GM21619 (cell line): ENCODE measurements around the gene TREX2.
"Not testable (repeated sequence)": the region's sequence is repeated elsewhere in the genome, so short reads cannot be mapped to it uniquely, and the experiment has no call there.

ENCODE experiments used
- ATAC-seq: cut with Tn5 transposase; IDR thresholded peaks from one replicate; pipeline ENCODE4 v1.9.1; 2021; ENCODE audit not compliant: unreplicated experiment

Gene TREX2

GRCh38 chrX:153410888-153411254 lies 35.0 kb downstream of the TREX2 start:
- no peak for ATAC-seq

DNA sequence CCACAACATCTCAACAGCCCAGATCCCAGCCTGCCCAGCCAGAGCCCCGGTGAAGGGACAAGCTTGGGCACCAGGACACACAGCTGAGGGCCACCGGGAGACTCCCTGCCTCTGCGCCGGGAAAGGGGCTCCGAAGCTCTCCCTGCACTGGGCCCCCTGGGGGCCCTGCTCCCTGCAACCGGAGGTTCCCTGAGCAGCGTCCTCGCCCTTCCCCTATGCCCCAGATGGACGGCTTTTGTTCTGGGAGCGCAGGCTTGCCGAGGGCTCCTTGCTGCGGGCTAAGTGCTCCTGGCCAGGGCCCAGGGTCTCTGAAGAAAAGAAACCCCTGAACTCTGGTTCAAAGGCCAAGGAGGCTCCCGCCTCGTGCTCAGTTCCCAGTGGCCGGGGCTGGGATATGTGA lies 35.5 kb downstream of the TREX2 start:
- ATAC-seq: no peak

DNA sequence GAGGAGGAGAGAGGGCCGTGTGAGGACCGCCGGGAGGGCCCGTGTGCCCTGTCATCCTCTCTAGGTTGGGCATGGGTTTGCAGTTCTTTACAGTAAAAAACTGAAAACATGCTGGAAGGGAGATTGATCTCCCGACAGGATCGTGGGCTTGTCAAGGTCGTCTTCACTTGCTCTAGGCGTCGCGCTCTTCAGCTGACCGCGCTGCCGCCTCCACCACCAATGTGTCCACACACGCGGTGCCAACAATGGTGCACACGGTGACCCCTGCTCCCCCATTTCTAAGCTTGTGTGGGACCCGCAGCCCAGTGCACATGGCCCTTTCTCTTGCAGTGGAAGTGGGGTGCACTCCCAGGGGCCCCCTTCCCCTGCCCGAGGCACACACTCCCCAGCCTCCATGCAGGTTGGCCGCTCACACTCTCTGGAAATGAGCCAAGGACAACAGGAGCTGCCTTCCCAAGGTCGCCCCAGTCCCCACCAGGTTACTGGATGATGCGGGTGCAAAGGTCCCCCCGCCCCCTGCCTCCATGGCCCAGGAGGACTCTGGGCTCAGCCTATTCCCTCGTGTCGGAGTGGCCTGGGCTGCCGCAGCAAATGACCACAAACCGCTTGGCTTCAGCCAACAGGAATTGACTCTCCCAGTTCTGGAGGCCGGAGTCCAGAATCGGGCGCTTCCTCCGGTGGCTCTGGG lies 36.3 kb downstream of the TREX2 start:
- no peak for ATAC-seq

DNA sequence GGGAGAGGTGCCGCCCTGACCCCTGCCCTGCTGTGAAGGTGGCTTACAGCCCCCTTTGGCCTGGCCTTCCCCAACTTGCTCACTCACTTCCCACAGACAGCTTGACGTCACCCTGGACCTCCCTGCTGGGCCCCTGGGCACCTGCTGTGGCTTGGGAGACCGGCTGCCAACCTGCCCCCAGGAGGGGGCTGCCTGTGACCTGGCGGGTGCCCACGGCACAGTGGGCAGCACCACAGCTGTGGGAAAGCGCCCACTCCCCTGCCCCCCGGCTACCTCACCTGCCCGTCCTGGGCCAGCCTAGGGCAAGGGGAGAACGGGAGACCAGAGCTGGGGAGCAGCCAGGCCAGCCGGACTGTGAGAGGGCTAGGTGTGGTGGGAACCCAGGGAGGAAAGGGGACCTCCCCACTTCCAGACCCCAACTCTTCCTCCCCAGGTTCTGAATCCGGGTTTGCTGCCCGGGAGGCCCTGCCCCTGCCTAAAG lies 36.9 kb downstream of the TREX2 start:
- no peak for ATAC-seq

GRCh38 chrX:153408221-153408721 lies 37.6 kb downstream of the TREX2 start:
- no peak for ATAC-seq

DNA sequence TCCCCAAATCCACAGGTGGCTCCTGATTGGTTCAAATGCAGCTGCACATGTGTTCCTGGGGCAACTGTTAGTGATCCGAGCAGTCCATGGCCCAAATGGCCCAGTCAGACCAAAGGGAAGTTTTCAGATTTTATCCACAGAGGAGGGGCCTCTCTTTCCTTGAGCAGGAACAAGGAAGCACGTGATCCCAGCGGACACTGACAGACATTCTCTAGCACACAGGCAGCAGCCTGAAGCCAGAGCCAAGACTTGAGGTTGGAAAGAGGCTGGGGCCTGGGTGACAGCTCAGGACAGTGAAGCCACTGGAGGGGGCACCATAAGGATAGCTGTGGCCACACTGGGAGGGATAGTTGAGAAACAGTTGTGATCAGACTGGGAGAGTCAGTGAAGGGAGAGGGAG lies 38.1 kb downstream of the TREX2 start:
- no peak for ATAC-seq

DNA sequence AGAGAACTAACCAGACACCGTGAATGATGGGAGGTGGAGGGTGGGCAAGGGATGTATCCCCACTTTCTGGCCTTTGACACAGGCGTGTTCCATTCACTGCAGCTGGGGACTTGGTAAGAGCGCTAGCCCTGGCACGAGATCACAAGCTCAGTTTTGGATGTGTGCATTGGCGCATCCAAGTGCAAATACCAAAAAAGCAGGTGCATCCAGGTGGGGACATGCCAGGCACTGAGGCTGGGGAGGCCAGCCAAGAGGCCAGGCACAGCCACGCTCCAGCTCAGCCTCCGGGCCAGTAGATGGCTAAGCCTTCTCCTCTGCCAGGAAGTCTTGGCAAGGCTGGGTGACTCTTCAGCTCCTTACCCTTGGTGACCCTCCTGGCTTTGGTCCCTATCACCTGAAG lies 39.0 kb downstream of the TREX2 start:
- ATAC-seq: no peak

DNA sequence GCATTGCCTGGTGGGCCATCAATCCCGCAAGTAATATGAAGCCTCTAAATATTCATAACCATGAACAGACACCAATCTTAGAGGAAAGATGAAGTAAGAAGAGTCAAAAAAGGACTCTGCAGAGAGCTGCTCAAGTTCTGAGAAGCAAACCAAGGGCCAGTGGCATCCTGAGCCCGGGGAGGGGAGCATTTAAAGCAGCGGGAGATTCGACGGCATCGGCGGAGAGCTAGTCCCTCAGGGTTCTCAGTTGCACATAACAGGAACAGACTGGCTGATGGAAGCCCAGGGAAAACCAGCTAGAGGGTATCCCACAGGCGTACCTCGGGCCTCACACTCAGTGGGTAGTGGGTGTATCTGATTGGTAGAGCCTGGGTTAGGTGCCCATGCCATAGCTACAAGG lies 39.8 kb downstream of the TREX2 start:
- ATAC-seq: no peak

- ATAC-seq: no peak
These were observed 40.4 kb downstream of the TREX2 start for GRCh38 chrX:153405426-153405825.

DNA sequence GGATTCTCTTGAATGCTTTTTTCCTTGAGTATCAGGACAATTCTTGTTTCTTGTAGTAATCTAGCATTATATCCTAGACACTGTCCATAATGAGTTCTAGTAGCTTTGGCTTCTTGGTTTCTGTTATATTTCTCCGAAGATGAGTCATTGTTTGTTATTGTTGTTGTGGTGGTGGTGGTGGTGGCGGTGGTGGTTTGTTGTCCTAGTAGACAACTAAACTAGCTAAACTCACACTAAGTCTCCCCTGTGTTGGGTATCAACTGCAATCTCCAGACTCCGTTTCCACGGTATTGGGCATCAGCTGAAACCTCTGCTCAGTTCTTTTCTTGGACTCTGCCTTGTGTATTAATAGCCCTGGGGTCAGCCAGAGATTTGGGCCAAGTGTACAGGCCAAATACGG lies 41.5 kb downstream of the TREX2 start:
- not testable (repeated sequence) for ATAC-seq

DNA sequence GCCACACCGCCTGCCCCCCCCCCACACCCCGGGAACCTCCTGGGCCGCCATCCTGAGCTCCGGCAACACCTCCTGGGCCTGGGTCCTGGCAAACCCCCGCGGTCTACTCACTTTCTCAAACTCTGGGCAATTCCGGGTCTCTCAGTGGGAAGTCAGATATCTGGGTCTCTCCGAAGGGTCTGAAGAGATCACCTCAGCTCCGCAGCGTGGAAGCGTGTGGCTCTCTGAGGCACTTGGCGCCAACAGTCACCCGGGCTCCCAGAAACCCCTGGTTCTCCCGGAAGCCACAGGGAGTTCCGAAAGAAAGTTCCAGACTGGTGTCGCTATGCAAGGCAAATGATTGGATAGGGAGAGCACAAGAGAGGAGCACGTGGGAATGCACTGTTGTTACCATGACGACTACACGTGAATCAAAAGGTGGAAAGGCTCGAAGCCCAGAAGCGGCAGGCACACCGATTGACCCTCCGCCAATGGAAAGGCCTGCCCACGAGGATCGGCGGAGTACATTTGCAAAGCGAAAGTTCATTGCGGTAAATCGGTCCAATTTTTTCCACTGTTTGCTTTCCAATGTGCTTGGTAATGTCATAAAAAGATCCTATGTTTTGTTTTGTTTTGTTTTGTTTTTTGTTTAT lies 44.6 kb downstream of the TREX2 start, which contains the start of gene PNMA6E:
PNMA6E (minus strand) TSS at position 218 of the 632 bp plus-strand sequence. CDS start 2,501 bp downstream, outside the sequence.
- ATAC-seq: no peak

DNA sequence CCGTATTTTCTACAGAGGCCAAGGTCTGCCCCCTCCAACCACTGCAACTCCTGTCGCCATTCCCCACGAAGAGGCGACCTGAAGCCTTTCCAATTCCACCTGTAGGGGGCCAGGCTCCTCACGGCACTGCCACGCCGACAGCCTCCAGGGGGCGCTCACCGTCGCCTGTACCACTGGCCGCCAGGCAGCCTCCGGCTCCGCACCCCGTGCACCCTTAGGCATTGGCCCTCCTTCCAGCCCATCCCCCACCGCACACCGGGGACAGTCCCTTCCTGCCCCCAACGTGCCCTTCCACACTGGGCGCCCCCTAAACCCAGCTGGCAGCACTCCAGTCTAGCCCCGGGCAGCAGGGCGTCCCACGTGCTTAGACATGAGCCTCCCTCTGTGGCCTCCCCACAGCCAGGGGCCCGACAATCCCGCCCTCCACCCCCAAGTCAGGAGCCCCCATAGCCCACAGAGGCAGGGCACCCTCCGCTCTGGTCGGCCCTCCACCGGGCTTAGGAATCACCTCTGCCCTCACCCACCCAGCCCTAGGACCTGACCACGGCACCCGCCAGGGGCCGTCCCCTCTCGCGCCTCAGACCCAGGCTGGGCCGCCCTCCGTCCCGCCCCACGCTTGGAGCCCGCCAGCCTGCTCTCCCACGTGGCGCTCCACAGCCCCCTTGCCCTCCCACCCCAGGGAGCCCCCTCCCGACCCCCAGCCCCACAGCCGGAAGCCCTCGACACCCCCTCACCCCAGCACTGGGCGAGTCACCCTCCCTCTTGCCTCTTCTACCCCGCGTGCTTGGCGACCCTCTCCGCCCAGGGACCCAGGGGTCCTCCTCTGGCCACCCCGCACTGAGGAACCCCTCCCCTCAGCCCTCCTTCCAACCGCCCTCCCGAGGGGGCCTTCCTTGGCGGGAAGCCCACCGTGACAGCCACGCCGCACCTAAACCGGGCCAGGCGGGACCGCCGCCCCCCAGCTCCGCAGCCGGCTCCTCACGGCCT lies 45.4 kb downstream of the TREX2 start:
- no peak for ATAC-seq

GRCh38 chrX:153398275-153398960 lies 47.4 kb downstream of the TREX2 start:
- ATAC-seq: no peak

DNA sequence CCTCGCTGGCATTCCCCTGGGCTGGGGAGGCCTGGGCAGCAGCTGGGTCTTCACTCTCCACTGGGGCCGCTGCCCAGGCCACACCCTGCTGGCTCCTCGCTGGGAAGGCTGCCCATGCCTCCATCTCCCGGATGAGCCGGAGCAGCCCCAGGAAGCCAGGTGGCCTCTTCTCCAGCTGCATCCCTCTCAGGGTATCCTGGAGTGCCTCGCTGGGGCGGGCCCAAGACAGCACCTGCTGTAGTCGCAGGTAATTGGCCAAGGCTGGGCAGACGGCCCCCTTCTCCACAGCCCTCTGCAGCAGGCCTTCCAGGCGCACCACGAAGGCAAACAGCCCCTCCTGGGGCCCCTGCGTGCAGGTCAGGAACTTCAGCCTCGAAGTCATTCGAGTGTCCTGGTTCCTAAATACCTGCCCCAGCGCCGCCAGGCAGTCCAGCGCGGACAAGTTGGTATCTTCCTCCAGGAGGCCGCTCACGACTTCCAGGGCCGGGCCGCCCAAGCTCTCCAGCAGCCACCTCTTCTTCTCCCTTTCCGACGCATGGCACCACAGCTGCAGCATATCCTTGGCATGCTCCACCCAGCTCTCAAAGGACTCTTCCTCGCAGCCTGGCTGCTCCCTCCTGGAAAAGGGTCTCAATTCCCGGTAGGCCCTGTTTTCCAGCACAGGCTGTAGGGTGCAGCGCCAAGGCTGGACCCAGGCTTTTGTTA lies 48.4 kb downstream of the TREX2 start:
- no peak for ATAC-seq

DNA sequence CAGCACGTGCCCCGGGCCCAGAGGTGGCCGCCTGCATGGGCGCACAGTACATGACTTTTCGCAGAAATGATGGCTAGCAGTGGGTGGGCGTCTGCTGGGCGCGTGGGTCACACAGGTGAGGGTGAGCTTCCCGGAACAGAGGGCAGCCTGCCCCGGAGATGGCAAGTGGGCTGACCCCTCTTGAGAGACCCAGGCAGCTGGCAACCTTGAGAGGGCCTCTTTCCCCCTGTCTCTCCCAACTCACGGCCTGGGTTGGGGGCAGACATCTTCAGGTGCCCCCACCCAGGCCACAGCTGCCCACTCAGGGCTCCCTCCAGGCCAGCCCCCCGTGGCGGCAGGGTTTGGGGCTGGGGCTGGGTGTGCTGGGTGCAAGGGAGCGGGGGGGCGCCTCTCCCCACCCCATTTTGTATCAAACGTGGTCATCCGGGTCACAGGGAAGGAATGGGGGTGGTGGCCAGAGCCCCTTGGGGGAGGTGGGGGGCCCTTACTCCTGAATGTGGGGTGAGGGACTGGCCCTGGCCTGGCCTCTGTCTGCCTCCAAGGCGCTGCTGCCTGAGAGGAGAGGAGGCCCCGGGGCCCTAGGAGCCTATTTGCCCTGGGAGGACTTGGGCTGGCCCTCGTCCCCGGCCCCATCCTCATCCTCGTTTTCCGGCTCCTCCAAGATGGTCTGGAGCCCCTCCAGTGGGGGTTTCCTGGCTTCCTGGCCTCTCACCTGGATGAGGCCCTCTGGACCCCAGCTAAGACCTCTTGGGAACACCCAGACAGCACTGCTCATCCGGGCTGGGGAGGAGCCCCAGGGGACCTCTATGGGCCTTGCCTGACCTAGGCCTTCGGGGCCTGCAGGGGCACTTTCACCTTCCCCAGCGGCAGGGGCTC lies 49.3 kb downstream of the TREX2 start:
- ATAC-seq: no peak

GRCh38 chrX:153395613-153396319 lies 50.1 kb downstream of the TREX2 start:
- no peak for ATAC-seq

- ATAC-seq: no peak
These were observed 51.2 kb downstream of the TREX2 start for GRCh38 chrX:153394612-153395011.
